Spleen (tissue), 11 donors: ENCODE data around the gene CTDSP2. TPM values are rescaled to one million over a fixed set of nuclear protein-coding genes. Genes with fewer than 3 reads are reported as not detected.
"Not testable (repeated sequence)": the region's sequence is repeated elsewhere in the genome, so short reads cannot be mapped to it uniquely, and the experiment has no call there.

ENCODE experiments used
- DNase-seq: peaks from one replicate; pipeline ENCODE4 v3.0.0-alpha.2; 2020
- H3K27ac ChIP-seq, 8 donors: fragments of 200-600 bp; sonication (generic) in 7 of 8; 1 replicate in 4 of 8; 2 replicates in 4 of 8; pipeline versions ENCODE4 v1.5.0 to v1.8.0; 2016 to 2021; ENCODE audit warnings: inconsistent platforms in 4 of 8, mild to moderate bottlenecking in 4 of 8, moderate library complexity in 1 of 8
- H3K27me3 ChIP-seq, 7 donors: fragments of 200-600 bp; sonication (generic) in 6 of 7; replicated peaks in 1 of 7; 1 replicate in 4 of 7; 2 replicates in 3 of 7; pipeline versions ENCODE4 v1.5.0 to v1.8.0; 2016 to 2021; ENCODE audit warnings: inconsistent platforms in 3 of 7, mild to moderate bottlenecking in 1 of 7
- H3K36me3 ChIP-seq, 6 donors: fragments of 200-600 bp; sonication (generic) in 5 of 6; 1 replicate in 4 of 6; 2 replicates in 2 of 6; pipeline versions ENCODE4 v1.5.0 to v1.8.0; 2016 to 2021; ENCODE audit warnings: inconsistent platforms in 2 of 6
- H3K4me1 ChIP-seq, 6 donors: fragments of 200-600 bp; sonication (generic) in 5 of 6; 1 replicate in 3 of 6; 2 replicates in 3 of 6; pipeline versions ENCODE4 v1.5.0 to v1.8.0; 2016 to 2021; ENCODE audit warnings: inconsistent platforms in 3 of 6
- H3K4me3 ChIP-seq, 8 donors: fragments of 200-600 bp; sonication (generic) in 7 of 8; 1 replicate in 4 of 8; 2 replicates in 4 of 8; pipeline versions ENCODE4 v1.5.0 to v1.8.0; 2016 to 2021; ENCODE audit warnings: inconsistent platforms in 4 of 8, mild to moderate bottlenecking in 4 of 8, moderate library complexity in 2 of 8
- H3K9me3 ChIP-seq, 8 donors: fragments of 200-600 bp; sonication (generic) in 7 of 8; 1 replicate in 4 of 8; 2 replicates in 4 of 8; pipeline versions ENCODE4 v1.5.0 to v1.8.0; 2016 to 2021; ENCODE audit warnings: inconsistent platforms in 4 of 8
- POLR2A ChIP-seq, 3 donors: fragments of 450-650 bp; IDR thresholded peaks; one replicate each; pipeline ENCODE4 v1.5.1; 2017; ENCODE audit warnings: antibody characterized with exemption in 3 of 3, mild to moderate bottlenecking in 1 of 3
- POLR2AphosphoS5 ChIP-seq, 3 donors: sonication (generic); formaldehyde crosslinking; IDR thresholded peaks; one replicate each; pipeline ENCODE4 v1.5.1; 2017; ENCODE audit warnings: antibody characterized with exemption in 3 of 3
- WGBS, 5 donors: extraction: QIAGEN DNeasy Blood & Tissue Kit in 3 of 5; methylation state at CpG; one replicate each; pipeline versions ENCODE4 v1.1.5 to v1.1.7; 2013 to 2018; 5-methylcytosine and 5-hydroxymethylcytosine counted together
- intact Hi-C: fragments of 100-400 bp; cut with DNase I; formaldehyde crosslinking; loops from one replicate; pipeline ENCODE4 v1.15.0; 2023; ENCODE audit warnings: low total_unique reads
- polyA plus RNA-seq, 3 donors: library from polyadenylated mRNA; stranded (reverse); fragments of 200-250 nt; gene quantifications; one replicate each; pipeline ENCODE4 v1.2.1, GENCODE V29; 2013
- total RNA-seq, 7 donors: library from RNA; depleted of rRNA in 3 of 7; stranded (reverse); fragments of >200 nt in 3 of 7; fragmentation: NEBNext Ultra II Directional in 4 of 7; extraction: Animal tissue kit (Norgen Biotek cat#: 25700) in 4 of 7; gene quantifications; one replicate each; pipeline versions ENCODE4 v1.1.0 to v1.2.1, GENCODE V29; 2016 to 2021
- TF ChIP-seq, protein P1 (sequence below), 11 experiments: fragments of 200-600 bp in 7 of 11; fragments of 450-650 bp in 4 of 11; sonication (generic) in 4 of 11; IDR thresholded peaks in 8 of 11; conservative IDR thresholded peaks in 3 of 11; 1 replicate in 7 of 11; 2 replicates in 4 of 11; pipeline versions ENCODE4 v1.4.0 to v1.8.0; 2016 to 2021; ENCODE audit warnings: antibody characterized with exemption in 11 of 11, inconsistent platforms in 4 of 11, mild to moderate bottlenecking in 1 of 11
- donor health status: healthy with polysubstance abuse.
- donor health status: DM: no; HTN: no; CAD: no; lungs with moderate emphysema.
- donor health status: DM: no; HTN: no; CAD: no.
- donor health status: Bipolar disorder and iron deficiency.
- donor health status: healthy.
- donor health status: DM: no; HTN: no; CAD: no.
- donor health status: DM: yes; HTN: yes; CAD: no.

Gene CTDSP2
- total and polyA plus RNA-seq, 10 donors = 22.2 to 203 (median 144) TPM

DNA sequence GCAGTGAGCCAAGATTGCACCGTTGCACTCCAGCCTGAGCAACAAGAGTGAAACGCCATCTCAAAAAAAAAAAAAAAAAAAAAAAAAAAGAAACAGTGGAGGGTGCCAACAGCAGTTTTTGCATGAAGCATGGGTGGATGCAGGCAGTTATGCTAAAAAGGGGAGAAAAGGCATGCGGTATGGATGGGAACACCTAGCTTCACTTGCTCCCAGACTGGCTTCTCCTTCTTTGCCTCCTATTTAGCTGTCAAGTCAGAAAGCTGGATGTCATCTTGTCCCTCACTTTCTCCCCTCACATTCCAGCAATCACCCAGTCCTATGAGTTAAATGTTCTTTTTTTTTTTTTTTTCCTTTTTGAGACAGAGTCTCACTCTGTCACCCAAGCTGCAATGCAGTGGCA is 71.5 kb downstream of the CTDSP2 start:
- WGBS, 5 donors = 87 to 93% (median 89%) methylated on average over 3 of the region's 3 CpGs
- no peak for DNase-seq
- Histone ChIP-seq H3K9me3 (no peaks in the 10 kb centered on the region), H3K4me1 (peaks cover 6 to 43% (median 26%) of the 10 kb centered on the region in 6 donors), H3K4me3 (no peak overlapping the region), H3K27ac (no peak overlapping the region), H3K27me3 (no peaks in the 10 kb centered on the region), H3K36me3 (peaks cover 0 to 9% (median 0%) of the 10 kb centered on the region in 6 donors)
- intact Hi-C loops = no loop called here
- TF ChIP-seq POLR2AphosphoS5 (IDR thresholded peaks at IDR 0.05) (no peak), POLR2A (IDR thresholded peaks at IDR 0.05) (no peak)
- TF ChIP-seq, protein P1, sequence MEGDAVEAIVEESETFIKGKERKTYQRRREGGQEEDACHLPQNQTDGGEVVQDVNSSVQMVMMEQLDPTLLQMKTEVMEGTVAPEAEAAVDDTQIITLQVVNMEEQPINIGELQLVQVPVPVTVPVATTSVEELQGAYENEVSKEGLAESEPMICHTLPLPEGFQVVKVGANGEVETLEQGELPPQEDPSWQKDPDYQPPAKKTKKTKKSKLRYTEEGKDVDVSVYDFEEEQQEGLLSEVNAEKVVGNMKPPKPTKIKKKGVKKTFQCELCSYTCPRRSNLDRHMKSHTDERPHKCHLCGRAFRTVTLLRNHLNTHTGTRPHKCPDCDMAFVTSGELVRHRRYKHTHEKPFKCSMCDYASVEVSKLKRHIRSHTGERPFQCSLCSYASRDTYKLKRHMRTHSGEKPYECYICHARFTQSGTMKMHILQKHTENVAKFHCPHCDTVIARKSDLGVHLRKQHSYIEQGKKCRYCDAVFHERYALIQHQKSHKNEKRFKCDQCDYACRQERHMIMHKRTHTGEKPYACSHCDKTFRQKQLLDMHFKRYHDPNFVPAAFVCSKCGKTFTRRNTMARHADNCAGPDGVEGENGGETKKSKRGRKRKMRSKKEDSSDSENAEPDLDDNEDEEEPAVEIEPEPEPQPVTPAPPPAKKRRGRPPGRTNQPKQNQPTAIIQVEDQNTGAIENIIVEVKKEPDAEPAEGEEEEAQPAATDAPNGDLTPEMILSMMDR (IDR thresholded peaks at IDR 0.05 in 8 of 11, conservative IDR thresholded peaks at IDR 0.05 in 3 of 11) = no peak

DNA sequence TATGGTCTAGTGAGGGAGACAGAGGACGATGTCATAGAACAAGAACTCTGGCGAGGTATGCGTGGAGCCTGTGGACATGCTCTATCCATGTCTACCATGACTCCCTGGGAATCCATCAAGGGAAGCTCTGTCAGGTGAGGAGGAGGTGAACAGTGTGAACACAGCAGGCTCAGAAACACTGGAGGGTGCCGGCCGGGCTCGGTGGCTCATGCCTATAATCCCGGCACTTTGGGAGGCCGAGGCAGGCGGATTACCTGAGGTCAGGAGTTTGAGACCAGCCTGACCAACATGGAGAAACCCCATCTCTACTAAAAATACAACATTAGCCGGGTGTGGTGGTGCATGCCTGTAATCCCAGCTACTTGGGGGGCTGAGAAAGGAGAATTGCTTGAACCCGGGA is 71.9 kb downstream of the CTDSP2 start:
- DNase-seq, H3K4me3 ChIP-seq, H3K9me3 ChIP-seq, H3K27me3 ChIP-seq, H3K27ac ChIP-seq, intact Hi-C loops: not testable (repeated sequence)
- 92 to 98% (median 95%) methylated on average over 7 to 11 of the region's 11 CpGs for WGBS, 5 donors
- Histone ChIP-seq H3K4me1 (peaks cover 6 to 39% (median 24%) of the 10 kb centered on the region in 6 donors), H3K36me3 (peaks cover 0 to 13% (median 0%) of the 10 kb centered on the region in 6 donors)

DNA sequence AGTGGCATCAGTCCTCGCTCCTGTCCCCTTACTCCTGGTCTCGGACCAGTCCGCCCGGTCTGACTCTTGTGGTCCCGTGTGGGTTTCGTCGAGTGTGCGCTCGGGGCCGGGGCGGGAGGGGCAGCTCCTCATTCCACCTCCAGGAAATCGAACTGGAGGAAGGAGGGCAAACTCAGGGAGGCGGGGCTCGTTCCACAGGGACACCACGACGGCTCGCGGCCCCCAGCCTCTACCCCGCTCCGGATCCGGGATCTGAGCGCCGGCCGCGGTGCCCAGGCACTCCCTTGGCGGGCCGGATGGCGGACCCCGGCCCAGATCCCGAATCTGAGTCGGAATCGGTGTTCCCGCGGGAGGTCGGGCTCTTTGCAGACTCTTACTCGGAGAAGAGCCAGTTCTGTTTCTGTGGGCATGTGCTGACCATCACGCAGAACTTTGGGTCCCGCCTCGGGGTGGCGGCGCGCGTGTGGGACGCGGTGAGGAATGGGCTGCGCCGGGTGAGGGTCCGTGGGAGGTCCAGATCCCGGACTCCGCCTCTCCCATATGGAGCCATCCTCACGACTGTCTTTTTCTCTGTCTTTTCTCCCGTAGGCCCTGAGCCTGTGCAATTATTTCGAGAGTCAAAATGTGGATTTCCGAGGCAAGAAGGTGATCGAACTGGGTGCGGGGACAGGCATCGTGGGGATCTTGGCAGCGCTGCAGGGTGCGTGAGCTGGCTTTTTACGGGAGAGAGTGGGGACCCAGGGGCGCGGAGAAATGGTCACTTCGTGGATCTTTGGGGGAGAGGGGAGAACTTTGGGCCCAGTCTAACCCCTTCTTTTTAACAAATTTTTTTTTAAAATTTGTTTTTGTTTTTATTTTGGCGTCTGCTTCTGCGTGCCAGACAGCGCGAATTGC is 73.9 kb downstream of the CTDSP2 start, which contains the start of gene EEF1AKMT3:
TSS of gene EEF1AKMT3 (plus strand) at position 186 of the 894 bp plus-strand sequence. CDS start at position 297, 111 bp downstream.
- peak; percentile 90 for DNase-seq
- H3K27ac ChIP-seq = peak within 1 kb of the TSS; percentile 70 to 93 (median 90)
- intact Hi-C loops = no loop called here
- peak within 1 kb of the TSS; percentile 66 to 94 (median 82) for H3K4me3 ChIP-seq
- no peaks in the 10 kb centered on the region for H3K9me3 ChIP-seq
- TF ChIP-seq, protein P1 (IDR thresholded peaks at IDR 0.05 in 8 of 11, conservative IDR thresholded peaks at IDR 0.05 in 3 of 11) = peak in 1 of 11 experiments; percentile 10
- TF ChIP-seq POLR2AphosphoS5 (IDR thresholded peaks at IDR 0.05) (no peak), POLR2A (IDR thresholded peaks at IDR 0.05) (no peak)
- no peaks in the 10 kb centered on the region for H3K27me3 ChIP-seq
- H3K36me3 ChIP-seq = peaks cover 0 to 28% (median 1%) of the 10 kb centered on the region in 6 donors
- WGBS, 5 donors = 2 to 6% (median 3%) methylated on average over 32 to 67 of the region's 67 CpGs
- H3K4me1 ChIP-seq = peaks cover 6 to 35% (median 23%) of the 10 kb centered on the region in 6 donors

DNA sequence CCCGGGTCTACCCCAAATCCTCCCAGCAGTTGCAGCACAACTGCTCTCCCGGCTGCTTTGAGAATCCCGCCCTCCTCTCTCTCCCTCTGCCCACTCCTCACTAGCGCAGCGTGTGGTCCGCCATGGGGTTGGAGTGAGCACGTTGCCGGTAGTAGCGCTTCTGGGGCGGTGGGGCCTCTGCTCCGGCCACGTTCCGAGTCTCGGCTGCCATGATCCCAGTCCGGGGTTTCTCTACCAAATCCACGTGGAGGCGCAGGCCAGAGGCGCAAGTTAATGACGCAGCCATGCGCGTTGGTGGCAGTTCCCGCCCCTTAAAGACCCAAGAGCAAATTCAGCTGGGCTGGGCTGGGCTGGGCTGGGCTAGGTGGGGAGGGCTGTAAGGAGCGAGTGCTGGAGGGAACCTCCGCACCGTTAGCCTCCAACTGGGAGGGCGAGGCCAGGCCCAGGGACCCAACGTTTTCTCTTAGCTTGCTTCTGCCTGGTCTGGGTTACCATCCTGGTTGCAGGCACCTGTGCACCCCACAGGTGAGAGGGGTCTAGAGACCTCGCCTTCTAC is 74.6 kb downstream of the CTDSP2 start, which contains the start of gene METTL1:
TSS of gene METTL1 (minus strand) at position 233 of the 556 bp plus-strand sequence. CDS start at position 211, 22 bp downstream.
- intact Hi-C loops = no loop called here
- H3K36me3 ChIP-seq = peaks cover 0 to 28% (median 1%) of the 10 kb centered on the region in 6 donors
- H3K27me3 ChIP-seq = peaks cover 0 to 7% (median 4%) of the 10 kb centered on the region in 7 donors
- peak within 1 kb of the TSS; percentile 66 to 94 (median 82) for H3K4me3 ChIP-seq
- WGBS, 5 donors = 0 to 1% (median 1%) methylated on average over 25 to 28 of the region's 28 CpGs
- H3K27ac ChIP-seq = peak within 1 kb of the TSS; percentile 70 to 93 (median 90)
- no peaks in the 10 kb centered on the region for H3K9me3 ChIP-seq
- peak in 1 of 3 donors; percentile 21 for TF ChIP-seq POLR2A (IDR thresholded peaks at IDR 0.05)
- TF ChIP-seq, protein P1 (IDR thresholded peaks at IDR 0.05 in 8 of 11, conservative IDR thresholded peaks at IDR 0.05 in 3 of 11) = no peak
- TF ChIP-seq POLR2AphosphoS5 (IDR thresholded peaks at IDR 0.05) = peak; percentile 79 to 85 (median 85)
- peaks cover 6 to 41% (median 24%) of the 10 kb centered on the region in 6 donors for H3K4me1 ChIP-seq
- DNase-seq = peak; percentile 97
